Activated CD8-positive, alpha-beta memory T cell treated with anti-CD3 and anti-CD28 coated beads, Interleukin-2, amount 50 U/mL, for 48 hours (primary cell): Measurements from ENCODE around the gene KLHL29.

Experiments used
- DNase-seq: peaks from one replicate; pipeline ENCODE4 v3.0.0-alpha.2; 2020

Gene KLHL29

GRCh38 chr2:23664066-23664788 is 279.2 kb downstream of the KLHL29 start:
- no peak for DNase-seq

- DNase-seq = no peak
Observed at GRCh38 chr2:23666241-23666979, 281.4 kb downstream of the KLHL29 start.

GRCh38 chr2:23666980-23667357 is 282.0 kb downstream of the KLHL29 start:
- DNase-seq = no peak

GRCh38 chr2:23668756-23669304 is 283.9 kb downstream of the KLHL29 start:
- no peak for DNase-seq

GRCh38 chr2:23669413-23670244 is 284.6 kb downstream of the KLHL29 start:
- no peak for DNase-seq

- no peak for DNase-seq
Observed at GRCh38 chr2:23670245-23670592, 285.2 kb downstream of the KLHL29 start.

GRCh38 chr2:23673082-23673481 is 288.1 kb downstream of the KLHL29 start:
- no peak for DNase-seq

- no peak for DNase-seq
Observed at GRCh38 chr2:23673830-23674679, 289.1 kb downstream of the KLHL29 start.

- no peak for DNase-seq
Observed at GRCh38 chr2:23675506-23675905, 290.5 kb downstream of the KLHL29 start.

GRCh38 chr2:23677836-23678235 is 292.9 kb downstream of the KLHL29 start:
- DNase-seq = no peak

- no peak for DNase-seq
Observed at GRCh38 chr2:23679044-23679443, 294.1 kb downstream of the KLHL29 start.

- no peak for DNase-seq
Observed at GRCh38 chr2:23680951-23681350, 296.0 kb downstream of the KLHL29 start.

GRCh38 chr2:23681356-23682140 is 296.6 kb downstream of the KLHL29 start:
- no peak for DNase-seq

- no peak for DNase-seq
Observed at GRCh38 chr2:23682481-23682880, 297.5 kb downstream of the KLHL29 start.

- DNase-seq = no peak
Observed at GRCh38 chr2:23683001-23683400, 298.0 kb downstream of the KLHL29 start.

- no peak for DNase-seq
Observed at GRCh38 chr2:23684395-23685176, 299.6 kb downstream of the KLHL29 start.

- DNase-seq = no peak
Observed at GRCh38 chr2:23685181-23685580, 300.2 kb downstream of the KLHL29 start.

GRCh38 chr2:23685706-23686105 is 300.7 kb downstream of the KLHL29 start:
- no peak for DNase-seq

- DNase-seq = no peak
Observed at GRCh38 chr2:23686405-23687029, 301.5 kb downstream of the KLHL29 start.

GRCh38 chr2:23687214-23687613 is 302.2 kb downstream of the KLHL29 start:
- no peak for DNase-seq
